Neural cell (in vitro differentiated cells): ENCODE results near the gene NACC2. TPM values are rescaled to one million over a fixed set of nuclear protein-coding genes. Genes with fewer than 3 reads are reported as not detected.

Experiments used
- H2AFZ ChIP-seq: fragments of 200-600, 300-800 bp; sonication (generic), shearing (Covaris generic); 2 replicates; pipeline ENCODE4 v1.6.0; 2014; ENCODE audit warnings: low read depth, mild to moderate bottlenecking, antibody characterized with exemption, low read length, moderate library complexity
- H3F3A ChIP-seq: fragments of 200-600 bp; shearing (Covaris generic); 2 replicates; pipeline ENCODE4 v1.6.1; 2016; ENCODE audit warnings: mild to moderate bottlenecking, moderate library complexity, mixed read lengths, antibody characterized with exemption, low read length; ENCODE audit not compliant: insufficient read depth, poor library complexity, severe bottlenecking
- H3K27ac ChIP-seq: fragments of 200-600, 300-800 bp; sonication (generic), shearing (Covaris generic); 2 replicates; pipeline ENCODE4 v1.5.1; 2014; ENCODE audit warnings: mild to moderate bottlenecking, low read length, moderate library complexity
- H3K27me3 ChIP-seq: fragments of 300-800, 200-600 bp; sonication (generic), shearing (Covaris generic); 2 replicates; pipeline ENCODE4 v1.6.0; 2014; ENCODE audit warnings: mild to moderate bottlenecking, low read depth, low read length, moderate library complexity; ENCODE audit not compliant: insufficient read depth
- H3K36me3 ChIP-seq: fragments of 300-800, 200-600 bp; sonication (generic), shearing (Covaris generic); 2 replicates; pipeline ENCODE4 v1.5.1; 2014; ENCODE audit warnings: mild to moderate bottlenecking, antibody characterized with exemption, low read length, moderate library complexity; ENCODE audit not compliant: insufficient read depth
- H3K4me2 ChIP-seq: fragments of 300-800, 200-600 bp; sonication (generic), shearing (Covaris generic); 2 replicates; pipeline ENCODE4 v1.6.0; 2014; ENCODE audit warnings: mild to moderate bottlenecking, low read length
- H3K4me3 ChIP-seq: fragments of 300-800, 200-600 bp; sonication (generic), shearing (Covaris generic); 2 replicates; pipeline ENCODE4 v1.5.1; 2014; ENCODE audit warnings: mild to moderate bottlenecking, low read length, moderate library complexity
- H3K79me2 ChIP-seq: fragments of 200-600 bp; shearing (Covaris generic); replicated peaks from 2 replicates; pipeline ENCODE4 v1.6.0; 2014; ENCODE audit warnings: mild to moderate bottlenecking, low read length, moderate library complexity; ENCODE audit not compliant: insufficient read depth
- H3K9ac ChIP-seq: fragments of 300-800, 200-600 bp; sonication (generic), shearing (Covaris generic); 2 replicates; pipeline ENCODE4 v1.6.1; 2016; ENCODE audit warnings: mild to moderate bottlenecking, low read length, mixed read lengths
- H3K9me2 ChIP-seq: fragments of 200-600 bp; shearing (Covaris generic); 2 replicates; pipeline ENCODE4 v1.6.1; 2016; ENCODE audit warnings: mild to moderate bottlenecking, low read length, mixed read lengths; ENCODE audit not compliant: insufficient read depth
- H3K9me3 ChIP-seq: fragments of 200-600, 300-800 bp; sonication (generic), shearing (Covaris generic); 2 replicates; pipeline ENCODE4 v1.6.1; 2016; ENCODE audit warnings: mild to moderate bottlenecking, mixed run types, low read length, moderate library complexity, mixed read lengths
- H4K20me1 ChIP-seq: fragments of 200-600 bp; shearing (Covaris generic); 2 replicates; pipeline ENCODE4 v1.6.1; 2016; ENCODE audit warnings: mild to moderate bottlenecking, mixed run types; ENCODE audit not compliant: insufficient read depth
- EP300 ChIP-seq: fragments of 450-650 bp; conservative IDR thresholded peaks from 2 replicates; pipeline ENCODE4 v1.6.1; 2014; ENCODE audit warnings: antibody characterized with exemption, mild to moderate bottlenecking, moderate library complexity; ENCODE audit not compliant: poor library complexity, severe bottlenecking
- EZH2 ChIP-seq: fragments of 200-600, 300-800 bp; shearing (Covaris generic), sonication (generic); IDR thresholded peaks from 2 replicates; pipeline ENCODE4 v1.6.1; 2014; ENCODE audit warnings: antibody characterized with exemption, low read length, borderline replicate concordance, mild to moderate bottlenecking; ENCODE audit not compliant: insufficient read depth, poor library complexity, severe bottlenecking
- MXI1 ChIP-seq: fragments of 450-650 bp; conservative IDR thresholded peaks from 2 replicates; pipeline ENCODE4 v1.6.1; 2014; ENCODE audit warnings: antibody characterized with exemption, mild to moderate bottlenecking; ENCODE audit not compliant: poor library complexity, severe bottlenecking
- POLR2AphosphoS5 ChIP-seq: IDR thresholded peaks from 2 replicates; pipeline ENCODE4 v1.6.1; 2012
- RAD21 ChIP-seq: fragments of 450-650 bp; conservative IDR thresholded peaks from 2 replicates; pipeline ENCODE4 v1.6.1; 2014; ENCODE audit warnings: antibody characterized with exemption, mild to moderate bottlenecking, moderate library complexity
- SMC3 ChIP-seq: fragments of 450-650 bp; conservative IDR thresholded peaks from 2 replicates; pipeline ENCODE4 v1.6.1; 2014; ENCODE audit warnings: antibody characterized with exemption, mild to moderate bottlenecking, moderate library complexity; ENCODE audit not compliant: poor library complexity
- TAF1 ChIP-seq: IDR thresholded peaks from 2 replicates; pipeline ENCODE4 v1.6.1; 2012; ENCODE audit warnings: low read depth
- polyA plus RNA-seq: library from polyadenylated mRNA; depleted of rRNA; stranded (reverse); fragments of >200 nt; gene quantifications from 2 replicates; pipeline ENCODE4 v1.2.3, GENCODE V29; 2014
- TF ChIP-seq, protein P1 (sequence below): fragments of 450-650 bp; IDR thresholded peaks from 2 replicates; pipeline ENCODE4 v1.5.1; 2014; ENCODE audit warnings: antibody characterized with exemption, mild to moderate bottlenecking, moderate library complexity; ENCODE audit not compliant: poor library complexity, severe bottlenecking
- TF ChIP-seq, protein P2 (sequence below): IDR thresholded peaks from 2 replicates; pipeline ENCODE4 v1.6.1; 2012; ENCODE audit warnings: borderline replicate concordance

Gene NACC2
- polyA plus RNA-seq, 1 donor from 2014 or later, result 1.7 TPM

DNA sequence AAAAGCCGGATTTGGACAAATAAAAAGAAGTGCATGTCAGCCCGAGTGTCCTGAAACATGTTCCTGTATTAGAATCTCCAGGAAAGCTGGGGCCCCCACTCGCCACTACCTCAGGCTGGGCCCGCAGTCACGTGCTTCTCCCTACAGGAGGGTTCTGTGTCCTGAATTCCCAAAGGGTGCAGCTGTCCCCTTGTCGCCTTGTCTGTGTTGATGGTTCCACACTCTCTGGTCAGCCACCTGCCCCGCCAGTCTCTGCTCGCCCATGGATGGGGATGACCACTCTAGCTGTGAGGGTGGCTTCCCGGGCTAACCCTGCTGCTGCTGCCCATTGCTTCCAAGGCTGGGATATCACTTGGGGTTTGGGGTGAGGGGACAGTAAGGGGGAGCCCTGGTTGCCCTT lies 26.7 kb upstream of the NACC2 start:
- H3K36me3 ChIP-seq, result no peaks in the 10 kb centered on the region
- H3K4me2 ChIP-seq, result no peak overlapping the region
- no peaks in the 10 kb centered on the region for H3K9me2 ChIP-seq
- H3K79me2 ChIP-seq, result no peaks in the 10 kb centered on the region
- H3K27ac ChIP-seq, result no peak overlapping the region
- no peak overlapping the region for H2AFZ ChIP-seq
- no peak for TF ChIP-seq TAF1
- TF ChIP-seq MXI1, result no peak
- no peak for TF ChIP-seq EP300
- TF ChIP-seq EZH2, result no peak
- TF ChIP-seq RAD21, result no peak
- TF ChIP-seq, protein P1, sequence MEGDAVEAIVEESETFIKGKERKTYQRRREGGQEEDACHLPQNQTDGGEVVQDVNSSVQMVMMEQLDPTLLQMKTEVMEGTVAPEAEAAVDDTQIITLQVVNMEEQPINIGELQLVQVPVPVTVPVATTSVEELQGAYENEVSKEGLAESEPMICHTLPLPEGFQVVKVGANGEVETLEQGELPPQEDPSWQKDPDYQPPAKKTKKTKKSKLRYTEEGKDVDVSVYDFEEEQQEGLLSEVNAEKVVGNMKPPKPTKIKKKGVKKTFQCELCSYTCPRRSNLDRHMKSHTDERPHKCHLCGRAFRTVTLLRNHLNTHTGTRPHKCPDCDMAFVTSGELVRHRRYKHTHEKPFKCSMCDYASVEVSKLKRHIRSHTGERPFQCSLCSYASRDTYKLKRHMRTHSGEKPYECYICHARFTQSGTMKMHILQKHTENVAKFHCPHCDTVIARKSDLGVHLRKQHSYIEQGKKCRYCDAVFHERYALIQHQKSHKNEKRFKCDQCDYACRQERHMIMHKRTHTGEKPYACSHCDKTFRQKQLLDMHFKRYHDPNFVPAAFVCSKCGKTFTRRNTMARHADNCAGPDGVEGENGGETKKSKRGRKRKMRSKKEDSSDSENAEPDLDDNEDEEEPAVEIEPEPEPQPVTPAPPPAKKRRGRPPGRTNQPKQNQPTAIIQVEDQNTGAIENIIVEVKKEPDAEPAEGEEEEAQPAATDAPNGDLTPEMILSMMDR, result no peak
- no peak for TF ChIP-seq POLR2AphosphoS5
- TF ChIP-seq SMC3, result no peak
- TF ChIP-seq, protein P2, sequence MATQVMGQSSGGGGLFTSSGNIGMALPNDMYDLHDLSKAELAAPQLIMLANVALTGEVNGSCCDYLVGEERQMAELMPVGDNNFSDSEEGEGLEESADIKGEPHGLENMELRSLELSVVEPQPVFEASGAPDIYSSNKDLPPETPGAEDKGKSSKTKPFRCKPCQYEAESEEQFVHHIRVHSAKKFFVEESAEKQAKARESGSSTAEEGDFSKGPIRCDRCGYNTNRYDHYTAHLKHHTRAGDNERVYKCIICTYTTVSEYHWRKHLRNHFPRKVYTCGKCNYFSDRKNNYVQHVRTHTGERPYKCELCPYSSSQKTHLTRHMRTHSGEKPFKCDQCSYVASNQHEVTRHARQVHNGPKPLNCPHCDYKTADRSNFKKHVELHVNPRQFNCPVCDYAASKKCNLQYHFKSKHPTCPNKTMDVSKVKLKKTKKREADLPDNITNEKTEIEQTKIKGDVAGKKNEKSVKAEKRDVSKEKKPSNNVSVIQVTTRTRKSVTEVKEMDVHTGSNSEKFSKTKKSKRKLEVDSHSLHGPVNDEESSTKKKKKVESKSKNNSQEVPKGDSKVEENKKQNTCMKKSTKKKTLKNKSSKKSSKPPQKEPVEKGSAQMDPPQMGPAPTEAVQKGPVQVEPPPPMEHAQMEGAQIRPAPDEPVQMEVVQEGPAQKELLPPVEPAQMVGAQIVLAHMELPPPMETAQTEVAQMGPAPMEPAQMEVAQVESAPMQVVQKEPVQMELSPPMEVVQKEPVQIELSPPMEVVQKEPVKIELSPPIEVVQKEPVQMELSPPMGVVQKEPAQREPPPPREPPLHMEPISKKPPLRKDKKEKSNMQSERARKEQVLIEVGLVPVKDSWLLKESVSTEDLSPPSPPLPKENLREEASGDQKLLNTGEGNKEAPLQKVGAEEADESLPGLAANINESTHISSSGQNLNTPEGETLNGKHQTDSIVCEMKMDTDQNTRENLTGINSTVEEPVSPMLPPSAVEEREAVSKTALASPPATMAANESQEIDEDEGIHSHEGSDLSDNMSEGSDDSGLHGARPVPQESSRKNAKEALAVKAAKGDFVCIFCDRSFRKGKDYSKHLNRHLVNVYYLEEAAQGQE, result no peak
- H3K27me3 ChIP-seq, result no peaks in the 10 kb centered on the region
- no peaks in the 10 kb centered on the region for H3F3A ChIP-seq
- H3K9me3 ChIP-seq, result no peaks in the 10 kb centered on the region
- no peak overlapping the region for H3K9ac ChIP-seq
- no peak overlapping the region for H3K4me3 ChIP-seq
- H4K20me1 ChIP-seq, result no peaks in the 10 kb centered on the region

DNA sequence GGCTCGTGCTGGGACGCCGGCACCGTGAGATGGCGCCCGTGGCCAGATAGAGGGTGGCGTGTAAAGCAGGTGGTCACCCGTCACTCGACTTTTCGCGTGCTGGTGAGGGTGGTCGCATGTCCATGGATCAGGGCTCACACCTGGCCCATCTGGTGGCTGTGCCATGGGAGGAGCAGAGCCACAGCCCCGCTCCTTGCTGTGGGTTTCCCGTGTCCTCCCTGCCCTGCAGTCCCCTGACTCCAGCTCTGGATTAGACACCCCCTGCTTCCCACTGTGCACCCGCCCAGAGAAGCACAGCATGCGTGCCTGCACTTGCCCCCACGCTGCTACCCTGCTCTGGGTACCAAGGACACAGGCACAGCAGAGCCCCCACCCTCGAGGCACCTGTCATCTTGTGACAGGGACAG lies 25.4 kb upstream of the NACC2 start:
- TF ChIP-seq RAD21 (no peak), MXI1 (no peak), EP300 (no peak), EZH2 (no peak), TAF1 (no peak), SMC3 (no peak), POLR2AphosphoS5 (no peak)
- TF ChIP-seq, protein P1, result no peak
- TF ChIP-seq, protein P2, result no peak
- Histone ChIP-seq H3K4me2 (no peak overlapping the region), H3K79me2 (no peaks in the 10 kb centered on the region), H3K9me3 (no peaks in the 10 kb centered on the region), H4K20me1 (no peaks in the 10 kb centered on the region), H3K4me3 (no peak overlapping the region), H2AFZ (no peak overlapping the region), H3K9me2 (no peaks in the 10 kb centered on the region), H3K9ac (no peak overlapping the region), H3K27me3 (no peaks in the 10 kb centered on the region), H3K36me3 (no peaks in the 10 kb centered on the region), H3K27ac (no peak overlapping the region), H3F3A (no peaks in the 10 kb centered on the region)
